ENCODE measurements around the gene ZNF823. TPM values are rescaled to one million over a fixed set of nuclear protein-coding genes. Genes with fewer than 3 reads are reported as not detected.

The ZNF823 gene
- total and polyA plus RNA-seq, 2 of the 13 experiments (the other 11 are each of a cell fraction or from before 2014, with no cell fraction given) = 5.7 to 11.7 TPM

DNA sequence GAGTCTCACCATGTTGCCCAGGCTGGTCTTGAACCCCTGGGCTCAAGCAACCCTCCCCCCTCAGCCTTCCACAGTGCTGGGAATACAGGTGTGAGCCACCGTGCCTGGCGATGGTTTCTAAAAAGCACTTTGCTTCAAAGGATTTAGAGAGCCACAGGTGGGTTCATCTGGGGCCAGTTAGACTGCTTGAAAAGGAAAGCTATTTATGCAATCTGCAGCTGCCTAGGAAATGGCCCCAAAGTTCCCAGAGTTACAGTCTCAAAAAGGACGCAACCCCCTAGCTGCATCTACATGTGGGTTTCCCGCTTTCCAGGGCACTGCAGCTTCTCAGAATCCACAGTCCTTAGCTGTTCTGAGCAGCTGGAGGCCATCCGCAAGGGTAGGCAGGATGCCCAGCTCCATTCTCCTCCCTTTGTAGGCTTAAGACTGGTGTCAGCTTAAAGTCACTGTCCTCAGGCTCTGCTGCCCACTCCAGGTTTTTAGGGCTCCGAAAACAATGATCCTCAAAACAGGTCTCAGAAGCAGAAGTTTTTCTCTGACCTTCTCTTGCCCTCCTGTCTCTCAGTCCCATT lies 41.4 kb downstream of the ZNF823 start (continued):
- TF ChIP-seq, protein P1, sequence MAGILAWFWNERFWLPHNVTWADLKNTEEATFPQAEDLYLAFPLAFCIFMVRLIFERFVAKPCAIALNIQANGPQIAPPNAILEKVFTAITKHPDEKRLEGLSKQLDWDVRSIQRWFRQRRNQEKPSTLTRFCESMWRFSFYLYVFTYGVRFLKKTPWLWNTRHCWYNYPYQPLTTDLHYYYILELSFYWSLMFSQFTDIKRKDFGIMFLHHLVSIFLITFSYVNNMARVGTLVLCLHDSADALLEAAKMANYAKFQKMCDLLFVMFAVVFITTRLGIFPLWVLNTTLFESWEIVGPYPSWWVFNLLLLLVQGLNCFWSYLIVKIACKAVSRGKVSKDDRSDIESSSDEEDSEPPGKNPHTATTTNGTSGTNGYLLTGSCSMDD (CRISPR knock-in tag; IDR thresholded peaks at IDR 0.05) = no peak
- TF ChIP-seq, protein P2, sequence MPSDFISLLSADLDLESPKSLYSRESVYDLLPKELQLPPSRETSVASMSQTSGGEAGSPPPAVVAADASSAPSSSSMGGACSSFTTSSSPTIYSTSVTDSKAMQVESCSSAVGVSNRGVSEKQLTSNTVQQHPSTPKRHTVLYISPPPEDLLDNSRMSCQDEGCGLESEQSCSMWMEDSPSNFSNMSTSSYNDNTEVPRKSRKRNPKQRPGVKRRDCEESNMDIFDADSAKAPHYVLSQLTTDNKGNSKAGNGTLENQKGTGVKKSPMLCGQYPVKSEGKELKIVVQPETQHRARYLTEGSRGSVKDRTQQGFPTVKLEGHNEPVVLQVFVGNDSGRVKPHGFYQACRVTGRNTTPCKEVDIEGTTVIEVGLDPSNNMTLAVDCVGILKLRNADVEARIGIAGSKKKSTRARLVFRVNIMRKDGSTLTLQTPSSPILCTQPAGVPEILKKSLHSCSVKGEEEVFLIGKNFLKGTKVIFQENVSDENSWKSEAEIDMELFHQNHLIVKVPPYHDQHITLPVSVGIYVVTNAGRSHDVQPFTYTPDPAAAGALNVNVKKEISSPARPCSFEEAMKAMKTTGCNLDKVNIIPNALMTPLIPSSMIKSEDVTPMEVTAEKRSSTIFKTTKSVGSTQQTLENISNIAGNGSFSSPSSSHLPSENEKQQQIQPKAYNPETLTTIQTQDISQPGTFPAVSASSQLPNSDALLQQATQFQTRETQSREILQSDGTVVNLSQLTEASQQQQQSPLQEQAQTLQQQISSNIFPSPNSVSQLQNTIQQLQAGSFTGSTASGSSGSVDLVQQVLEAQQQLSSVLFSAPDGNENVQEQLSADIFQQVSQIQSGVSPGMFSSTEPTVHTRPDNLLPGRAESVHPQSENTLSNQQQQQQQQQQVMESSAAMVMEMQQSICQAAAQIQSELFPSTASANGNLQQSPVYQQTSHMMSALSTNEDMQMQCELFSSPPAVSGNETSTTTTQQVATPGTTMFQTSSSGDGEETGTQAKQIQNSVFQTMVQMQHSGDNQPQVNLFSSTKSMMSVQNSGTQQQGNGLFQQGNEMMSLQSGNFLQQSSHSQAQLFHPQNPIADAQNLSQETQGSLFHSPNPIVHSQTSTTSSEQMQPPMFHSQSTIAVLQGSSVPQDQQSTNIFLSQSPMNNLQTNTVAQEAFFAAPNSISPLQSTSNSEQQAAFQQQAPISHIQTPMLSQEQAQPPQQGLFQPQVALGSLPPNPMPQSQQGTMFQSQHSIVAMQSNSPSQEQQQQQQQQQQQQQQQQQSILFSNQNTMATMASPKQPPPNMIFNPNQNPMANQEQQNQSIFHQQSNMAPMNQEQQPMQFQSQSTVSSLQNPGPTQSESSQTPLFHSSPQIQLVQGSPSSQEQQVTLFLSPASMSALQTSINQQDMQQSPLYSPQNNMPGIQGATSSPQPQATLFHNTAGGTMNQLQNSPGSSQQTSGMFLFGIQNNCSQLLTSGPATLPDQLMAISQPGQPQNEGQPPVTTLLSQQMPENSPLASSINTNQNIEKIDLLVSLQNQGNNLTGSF (CRISPR knock-in tag; IDR thresholded peaks at IDR 0.05) = no peak
- TF ChIP-seq ZNF75D (CRISPR knock-in tag; IDR thresholded peaks at IDR 0.05; ENCODE audit: borderline replicate concordance) (no peak), ZNF430 (CRISPR knock-in tag; IDR thresholded peaks at IDR 0.05) (no peak), PRPF4 (IDR thresholded peaks at IDR 0.05; ENCODE audit: low read depth, low read length, poor library complexity, severe bottlenecking) (no peak)
- TF ChIP-seq, protein P3, sequence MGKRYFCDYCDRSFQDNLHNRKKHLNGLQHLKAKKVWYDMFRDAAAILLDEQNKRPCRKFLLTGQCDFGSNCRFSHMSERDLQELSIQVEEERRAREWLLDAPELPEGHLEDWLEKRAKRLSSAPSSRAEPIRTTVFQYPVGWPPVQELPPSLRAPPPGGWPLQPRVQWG (CRISPR knock-in tag; IDR thresholded peaks at IDR 0.05; ENCODE audit: borderline replicate concordance, low read depth) = no peak
